Right lobe of liver (tissue), 4 donors: Measurements from ENCODE around the gene SRSF1.

Source experiments
- POLR2A ChIP-seq: fragments of 450-650 bp; IDR thresholded peaks from one replicate; pipeline ENCODE4 v1.6.1; 2017; ENCODE audit warnings: antibody characterized with exemption, mild to moderate bottlenecking
- TF ChIP-seq, protein P1 (sequence below), 4 donors: fragments of 200-600 bp in 3 of 4; fragments of 450-650 bp in 1 of 4; IDR thresholded peaks; one replicate each; pipeline versions ENCODE4 v1.5.1 to v1.8.0; 2016 to 2022; ENCODE audit warnings: antibody characterized with exemption in 4 of 4, mild to moderate bottlenecking in 2 of 4
- donor health status: DM: no; HTN: no; CAD: no.
- donor health status: DM: no; HTN: no; CAD: no.
- donor health status: DM: no; HTN: yes; CAD: no.

DNA sequence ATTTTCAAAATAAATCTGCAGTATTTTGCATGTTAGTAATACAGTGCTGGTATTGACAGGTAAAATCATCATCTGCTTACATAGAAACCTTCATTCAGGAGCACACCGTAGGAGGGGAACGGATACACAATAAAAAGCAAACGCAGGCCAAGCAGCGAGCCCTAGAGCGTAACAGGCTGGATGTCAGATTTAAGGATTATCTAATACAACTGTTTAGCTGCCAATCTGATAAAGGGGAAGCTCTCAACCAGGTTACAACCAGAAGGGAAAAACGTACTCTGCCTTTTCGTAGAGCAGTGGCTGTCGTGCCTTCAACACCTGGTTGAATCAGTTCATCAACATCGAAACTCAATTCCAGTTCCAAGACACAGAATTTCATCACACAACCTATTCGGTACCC is 35.5 kb downstream of the SRSF1 start:
- TF ChIP-seq POLR2A, result no peak
- TF ChIP-seq, protein P1, sequence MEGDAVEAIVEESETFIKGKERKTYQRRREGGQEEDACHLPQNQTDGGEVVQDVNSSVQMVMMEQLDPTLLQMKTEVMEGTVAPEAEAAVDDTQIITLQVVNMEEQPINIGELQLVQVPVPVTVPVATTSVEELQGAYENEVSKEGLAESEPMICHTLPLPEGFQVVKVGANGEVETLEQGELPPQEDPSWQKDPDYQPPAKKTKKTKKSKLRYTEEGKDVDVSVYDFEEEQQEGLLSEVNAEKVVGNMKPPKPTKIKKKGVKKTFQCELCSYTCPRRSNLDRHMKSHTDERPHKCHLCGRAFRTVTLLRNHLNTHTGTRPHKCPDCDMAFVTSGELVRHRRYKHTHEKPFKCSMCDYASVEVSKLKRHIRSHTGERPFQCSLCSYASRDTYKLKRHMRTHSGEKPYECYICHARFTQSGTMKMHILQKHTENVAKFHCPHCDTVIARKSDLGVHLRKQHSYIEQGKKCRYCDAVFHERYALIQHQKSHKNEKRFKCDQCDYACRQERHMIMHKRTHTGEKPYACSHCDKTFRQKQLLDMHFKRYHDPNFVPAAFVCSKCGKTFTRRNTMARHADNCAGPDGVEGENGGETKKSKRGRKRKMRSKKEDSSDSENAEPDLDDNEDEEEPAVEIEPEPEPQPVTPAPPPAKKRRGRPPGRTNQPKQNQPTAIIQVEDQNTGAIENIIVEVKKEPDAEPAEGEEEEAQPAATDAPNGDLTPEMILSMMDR (IDR thresholded peaks at IDR 0.05), result no peak
